ENCODE results near the gene BEST2. TPM values are rescaled to one million over a fixed set of nuclear protein-coding genes. Genes with fewer than 3 reads are reported as not detected.
A peak's percentile ranks its signal among the peaks of the same experiment; 100 is the strongest.

Gene BEST2
- total RNA-seq = not detected
- polyA plus RNA-seq = not detected

- Mint-ChIP-seq H3K27me3 (peaks cover 1 to 15% of the 10 kb centered on the region in 2 donors), H3K4me3 (no peak within 1 kb of the TSS), H3K36me3 (peaks cover 15 to 17% of the 10 kb centered on the region in 2 donors), H3K9me3 (peaks cover 0 to 8% (median 5%) of the 10 kb centered on the region in 8 donors), H3K27ac (peak within 1 kb of the TSS in 1 of 7 donors; percentile 27), H3K4me1 (peaks cover 3 to 9% (median 6%) of the 10 kb centered on the region in 4 donors)
- DNase-seq = no peak
- H3K9me3 ChIP-seq (ENCODE audit: control insufficient read depth in 1 of 2, low read length in 2 of 2) = no peaks in the 10 kb centered on the region
- no peak within 1 kb of the TSS for H3K4me3 ChIP-seq (ENCODE audit: low read length in 2 of 2)
- peaks cover 10% of the 10 kb centered on the region for H3K36me3 ChIP-seq (ENCODE audit: insufficient read depth, low read length)
- CTCF ChIA-PET (ENCODE audit: partially characterized antibody) = no interaction called here
- no peak within 1 kb of the TSS for H3K27ac ChIP-seq (ENCODE audit: low read depth, low read length)
- intact Hi-C loops (cut with micrococcal nuclease) = no loop called here
- POLR2A ChIA-PET (ENCODE audit: partially characterized antibody) = no interaction called here
- H3K4me1 ChIP-seq (ENCODE audit: insufficient read depth, low read length) = no peaks in the 10 kb centered on the region
- no peaks in the 10 kb centered on the region for H3K27me3 ChIP-seq (ENCODE audit: insufficient read depth, low read length)
Measured at GRCh38 chr19:12751635-12752034, at the start of gene BEST2. Gene BEST2 (plus strand): TSS chr19:12751791. CDS start chr19:12752593, 802 bp downstream.

GRCh38 chr19:12703046-12703445 is 48.5 kb upstream of the BEST2 start:
- Histone ChIP-seq H3K9me3 (ENCODE audit: control insufficient read depth in 1 of 2, low read length in 2 of 2) (no peaks in the 10 kb centered on the region), H3K4me1 (ENCODE audit: insufficient read depth, low read length) (no peaks in the 10 kb centered on the region), H3K27ac (ENCODE audit: low read depth, low read length) (no peak overlapping the region), H3K4me3 (ENCODE audit: low read length in 2 of 2) (no peak overlapping the region), H3K36me3 (ENCODE audit: insufficient read depth, low read length) (peaks cover 34% of the 10 kb centered on the region), H3K27me3 (ENCODE audit: insufficient read depth, low read length) (no peaks in the 10 kb centered on the region)
- DNase-seq = no peak
- no peak overlapping the region for H3K4me3 Mint-ChIP-seq
- peaks cover 0 to 3% (median 2%) of the 10 kb centered on the region in 4 donors for H3K4me1 Mint-ChIP-seq
- no peak overlapping the region for H3K27ac Mint-ChIP-seq
- H3K36me3 Mint-ChIP-seq = peaks cover 23 to 54% of the 10 kb centered on the region in 2 donors
- intact Hi-C loops (cut with micrococcal nuclease) = no loop called here
- POLR2A ChIA-PET (ENCODE audit: partially characterized antibody) = no interaction called here
- CTCF ChIA-PET (ENCODE audit: partially characterized antibody) = no interaction called here
- no peaks in the 10 kb centered on the region for H3K27me3 Mint-ChIP-seq
- no peaks in the 10 kb centered on the region for H3K9me3 Mint-ChIP-seq

- DNase-seq = no peak
- CTCF ChIA-PET (ENCODE audit: partially characterized antibody) = no interaction called here
Measured at GRCh38 chr19:12705169-12705568, 46.4 kb upstream of the BEST2 start.

GRCh38 chr19:12705654-12706331 is 45.8 kb upstream of the BEST2 start:
- Histone ChIP-seq H3K27ac (ENCODE audit: low read depth, low read length) (no peak overlapping the region), H3K4me1 (ENCODE audit: insufficient read depth, low read length) (no peaks in the 10 kb centered on the region), H3K9me3 (ENCODE audit: control insufficient read depth in 1 of 2, low read length in 2 of 2) (no peaks in the 10 kb centered on the region), H3K4me3 (ENCODE audit: low read length in 2 of 2) (no peak overlapping the region), H3K36me3 (ENCODE audit: insufficient read depth, low read length) (peaks cover 49% of the 10 kb centered on the region), H3K27me3 (ENCODE audit: insufficient read depth, low read length) (no peaks in the 10 kb centered on the region)
- Mint-ChIP-seq H3K4me3 (no peak overlapping the region), H3K4me1 (no peaks in the 10 kb centered on the region), H3K9me3 (no peaks in the 10 kb centered on the region), H3K27ac (no peak overlapping the region), H3K27me3 (no peaks in the 10 kb centered on the region), H3K36me3 (peaks cover 28 to 62% of the 10 kb centered on the region in 2 donors)
- ChIA-PET POLR2A (ENCODE audit: partially characterized antibody) (no interaction called here), CTCF (ENCODE audit: partially characterized antibody) (no interaction called here)
- DNase-seq = no peak
- intact Hi-C loops (cut with micrococcal nuclease) = no loop called here

More at GRCh38 chr19:12705169-12705568, 46.4 kb upstream of the BEST2 start:
- H3K27me3 Mint-ChIP-seq = no peaks in the 10 kb centered on the region
- POLR2A ChIA-PET (ENCODE audit: partially characterized antibody) = no interaction called here
- Histone ChIP-seq H3K4me3 (ENCODE audit: low read length in 2 of 2) (no peak overlapping the region), H3K9me3 (ENCODE audit: control insufficient read depth in 1 of 2, low read length in 2 of 2) (no peaks in the 10 kb centered on the region), H3K4me1 (ENCODE audit: insufficient read depth, low read length) (no peaks in the 10 kb centered on the region), H3K27me3 (ENCODE audit: insufficient read depth, low read length) (no peaks in the 10 kb centered on the region), H3K27ac (ENCODE audit: low read depth, low read length) (no peak overlapping the region), H3K36me3 (ENCODE audit: insufficient read depth, low read length) (peaks cover 43% of the 10 kb centered on the region)
- H3K36me3 Mint-ChIP-seq = peaks cover 24 to 58% of the 10 kb centered on the region in 2 donors
- peak overlapping the region in 1 of 7 donors; percentile 41 for H3K27ac Mint-ChIP-seq
- intact Hi-C loops (cut with micrococcal nuclease) = no loop called here
- no peaks in the 10 kb centered on the region for H3K4me1 Mint-ChIP-seq
- H3K4me3 Mint-ChIP-seq = no peak overlapping the region
- H3K9me3 Mint-ChIP-seq = no peaks in the 10 kb centered on the region

- H3K4me3 Mint-ChIP-seq = no peak overlapping the region
- no peaks in the 10 kb centered on the region for H3K9me3 ChIP-seq (ENCODE audit: control insufficient read depth in 1 of 2, low read length in 2 of 2)
- no peaks in the 10 kb centered on the region for H3K27me3 ChIP-seq (ENCODE audit: insufficient read depth, low read length)
- no peaks in the 10 kb centered on the region for H3K4me1 ChIP-seq (ENCODE audit: insufficient read depth, low read length)
- no peaks in the 10 kb centered on the region for H3K9me3 Mint-ChIP-seq
- H3K4me1 Mint-ChIP-seq = no peaks in the 10 kb centered on the region
- H3K27me3 Mint-ChIP-seq = no peaks in the 10 kb centered on the region
- H3K27ac ChIP-seq (ENCODE audit: low read depth, low read length) = no peak overlapping the region
- DNase-seq = no peak
- no peak overlapping the region for H3K27ac Mint-ChIP-seq
- no peak overlapping the region for H3K4me3 ChIP-seq (ENCODE audit: low read length in 2 of 2)
- H3K36me3 ChIP-seq (ENCODE audit: insufficient read depth, low read length) = peaks cover 52% of the 10 kb centered on the region
- CTCF ChIA-PET (ENCODE audit: partially characterized antibody) = no interaction called here
- POLR2A ChIA-PET (ENCODE audit: partially characterized antibody) = no interaction called here
- H3K36me3 Mint-ChIP-seq = peaks cover 28 to 62% of the 10 kb centered on the region in 2 donors
- intact Hi-C loops (cut with micrococcal nuclease) = no loop called here
Measured at GRCh38 chr19:12706332-12706718, 45.3 kb upstream of the BEST2 start.

- no peak overlapping the region for H3K27ac Mint-ChIP-seq
- POLR2A ChIA-PET (ENCODE audit: partially characterized antibody) = interaction anchor here (1.3 kb wide), 1 partner anchor 83 kb away, joined by 3 read pairs; the partner anchor contains the start of gene JUNB
- no peaks in the 10 kb centered on the region for H3K4me1 Mint-ChIP-seq
- no peaks in the 10 kb centered on the region for H3K27me3 ChIP-seq (ENCODE audit: insufficient read depth, low read length)
- H3K4me3 ChIP-seq (ENCODE audit: low read length in 2 of 2) = no peak overlapping the region
- no peak overlapping the region for H3K4me3 Mint-ChIP-seq
- no peak for DNase-seq
- H3K36me3 Mint-ChIP-seq = peaks cover 26 to 57% of the 10 kb centered on the region in 2 donors
- H3K27me3 Mint-ChIP-seq = no peaks in the 10 kb centered on the region
- H3K4me1 ChIP-seq (ENCODE audit: insufficient read depth, low read length) = no peaks in the 10 kb centered on the region
- no peaks in the 10 kb centered on the region for H3K9me3 Mint-ChIP-seq
- no peaks in the 10 kb centered on the region for H3K9me3 ChIP-seq (ENCODE audit: control insufficient read depth in 1 of 2, low read length in 2 of 2)
- H3K27ac ChIP-seq (ENCODE audit: low read depth, low read length) = no peak overlapping the region
- intact Hi-C loops (cut with micrococcal nuclease) = no loop called here
- peaks cover 42% of the 10 kb centered on the region for H3K36me3 ChIP-seq (ENCODE audit: insufficient read depth, low read length)
- CTCF ChIA-PET (ENCODE audit: partially characterized antibody) = interaction anchor here (1.1 kb wide), 1 partner anchor 8 kb away, joined by 3 read pairs; no protein-coding TSS in a partner anchor
Measured at GRCh38 chr19:12708641-12709040, 43.0 kb upstream of the BEST2 start.

GRCh38 chr19:12711187-12711586 is 40.4 kb upstream of the BEST2 start:
- Mint-ChIP-seq H3K27ac (peak overlapping the region in 2 of 7 donors; percentile 42 to 69), H3K36me3 (peaks cover 22 to 48% of the 10 kb centered on the region in 2 donors), H3K4me3 (no peak overlapping the region), H3K4me1 (no peaks in the 10 kb centered on the region), H3K9me3 (no peaks in the 10 kb centered on the region), H3K27me3 (no peaks in the 10 kb centered on the region)
- ChIA-PET POLR2A (ENCODE audit: partially characterized antibody) (no interaction called here), CTCF (ENCODE audit: partially characterized antibody) (no interaction called here)
- Histone ChIP-seq H3K27me3 (ENCODE audit: insufficient read depth, low read length) (no peaks in the 10 kb centered on the region), H3K9me3 (ENCODE audit: control insufficient read depth in 1 of 2, low read length in 2 of 2) (no peaks in the 10 kb centered on the region), H3K4me1 (ENCODE audit: insufficient read depth, low read length) (no peaks in the 10 kb centered on the region), H3K27ac (ENCODE audit: low read depth, low read length) (no peak overlapping the region), H3K36me3 (ENCODE audit: insufficient read depth, low read length) (peaks cover 44% of the 10 kb centered on the region), H3K4me3 (ENCODE audit: low read length in 2 of 2) (no peak overlapping the region)
- intact Hi-C loops (cut with micrococcal nuclease) = no loop called here
- no peak for DNase-seq
